ENCODE results near the gene SYT3.
A peak's percentile ranks its signal among the peaks of the same experiment; 100 is the strongest.

Gene SYT3

DNA sequence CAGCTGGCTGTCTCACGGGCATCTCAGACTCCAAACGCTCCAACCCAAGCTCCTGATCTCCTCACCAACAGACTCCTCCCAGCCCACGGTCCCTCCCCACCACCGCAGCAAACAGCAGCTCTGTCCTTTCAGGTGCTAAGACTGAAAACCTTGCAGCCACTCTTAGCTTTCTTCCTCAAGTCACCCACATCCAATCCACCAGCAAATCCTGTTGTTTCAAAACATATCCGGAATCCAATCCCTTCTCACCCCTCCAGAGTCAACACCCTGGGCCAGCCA, 30.4 kb upstream of the SYT3 start:
- no peak overlapping the region for H3K4me3 ChIP-seq (replicated peaks; ENCODE audit: insufficient read depth, low read length)
- no peak for DNase-seq (ENCODE audit: low read depth in 1 of 2, low spot score in 1 of 2)
- peaks cover 23% of the 10 kb centered on the region for H3K27me3 ChIP-seq (ENCODE audit: insufficient read depth, poor library complexity, severe bottlenecking)

DNA sequence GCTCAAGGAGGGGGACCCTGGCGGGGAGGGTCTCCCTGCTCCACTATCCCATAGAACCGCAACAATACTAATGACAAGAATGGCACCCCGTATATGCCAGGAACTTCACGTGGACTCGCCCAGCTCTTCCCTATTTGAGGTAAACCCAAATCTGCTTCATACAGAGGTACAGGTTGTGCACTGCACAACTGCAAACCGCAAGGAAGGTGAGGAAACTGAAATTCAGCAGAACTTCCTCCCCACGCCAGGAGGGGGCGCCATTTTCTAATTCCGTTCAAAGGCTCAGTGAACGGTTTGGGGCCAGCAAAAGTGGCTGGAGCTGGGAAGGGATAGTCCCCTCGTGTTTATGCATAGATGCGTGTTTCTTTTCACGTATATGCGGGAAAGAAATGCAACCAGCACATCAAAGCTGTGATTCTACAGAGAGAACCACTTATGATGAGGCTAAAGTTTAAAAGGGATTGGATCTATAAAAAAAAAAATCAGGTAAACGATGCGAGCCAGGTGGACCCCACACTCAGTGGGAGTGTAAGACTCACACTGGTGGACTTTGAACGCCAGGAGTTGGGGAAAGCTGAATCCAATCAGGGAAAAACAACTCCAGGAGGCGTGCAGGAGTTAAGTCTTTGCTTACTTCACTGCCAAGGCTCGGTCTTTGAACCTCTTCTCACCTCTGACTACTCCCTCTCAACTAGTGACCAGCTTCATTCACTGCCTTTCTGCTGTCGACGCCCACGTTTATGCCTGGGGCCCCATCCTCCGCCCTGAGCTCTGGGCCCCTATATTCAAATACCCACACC, 29.8 kb upstream of the SYT3 start:
- no peak overlapping the region for H3K27ac ChIP-seq (replicated peaks)
- H3K27me3 ChIP-seq (ENCODE audit: insufficient read depth, poor library complexity, severe bottlenecking) = peaks cover 23% of the 10 kb centered on the region
- TF ChIP-seq SPI1 (IDR thresholded peaks at IDR 0.05; ENCODE audit: borderline replicate concordance, low read depth) (no peak), POLR2AphosphoS5 (IDR thresholded peaks at IDR 0.05; ENCODE audit: low read depth) (no peak), GABPA (IDR thresholded peaks at IDR 0.05; ENCODE audit: low read depth) (no peak)
- TF ChIP-seq, protein P1, sequence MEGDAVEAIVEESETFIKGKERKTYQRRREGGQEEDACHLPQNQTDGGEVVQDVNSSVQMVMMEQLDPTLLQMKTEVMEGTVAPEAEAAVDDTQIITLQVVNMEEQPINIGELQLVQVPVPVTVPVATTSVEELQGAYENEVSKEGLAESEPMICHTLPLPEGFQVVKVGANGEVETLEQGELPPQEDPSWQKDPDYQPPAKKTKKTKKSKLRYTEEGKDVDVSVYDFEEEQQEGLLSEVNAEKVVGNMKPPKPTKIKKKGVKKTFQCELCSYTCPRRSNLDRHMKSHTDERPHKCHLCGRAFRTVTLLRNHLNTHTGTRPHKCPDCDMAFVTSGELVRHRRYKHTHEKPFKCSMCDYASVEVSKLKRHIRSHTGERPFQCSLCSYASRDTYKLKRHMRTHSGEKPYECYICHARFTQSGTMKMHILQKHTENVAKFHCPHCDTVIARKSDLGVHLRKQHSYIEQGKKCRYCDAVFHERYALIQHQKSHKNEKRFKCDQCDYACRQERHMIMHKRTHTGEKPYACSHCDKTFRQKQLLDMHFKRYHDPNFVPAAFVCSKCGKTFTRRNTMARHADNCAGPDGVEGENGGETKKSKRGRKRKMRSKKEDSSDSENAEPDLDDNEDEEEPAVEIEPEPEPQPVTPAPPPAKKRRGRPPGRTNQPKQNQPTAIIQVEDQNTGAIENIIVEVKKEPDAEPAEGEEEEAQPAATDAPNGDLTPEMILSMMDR (IDR thresholded peaks at IDR 0.05; ENCODE audit: insufficient read depth, low read length) = peak; percentile 68
- TF ChIP-seq, protein P2, sequence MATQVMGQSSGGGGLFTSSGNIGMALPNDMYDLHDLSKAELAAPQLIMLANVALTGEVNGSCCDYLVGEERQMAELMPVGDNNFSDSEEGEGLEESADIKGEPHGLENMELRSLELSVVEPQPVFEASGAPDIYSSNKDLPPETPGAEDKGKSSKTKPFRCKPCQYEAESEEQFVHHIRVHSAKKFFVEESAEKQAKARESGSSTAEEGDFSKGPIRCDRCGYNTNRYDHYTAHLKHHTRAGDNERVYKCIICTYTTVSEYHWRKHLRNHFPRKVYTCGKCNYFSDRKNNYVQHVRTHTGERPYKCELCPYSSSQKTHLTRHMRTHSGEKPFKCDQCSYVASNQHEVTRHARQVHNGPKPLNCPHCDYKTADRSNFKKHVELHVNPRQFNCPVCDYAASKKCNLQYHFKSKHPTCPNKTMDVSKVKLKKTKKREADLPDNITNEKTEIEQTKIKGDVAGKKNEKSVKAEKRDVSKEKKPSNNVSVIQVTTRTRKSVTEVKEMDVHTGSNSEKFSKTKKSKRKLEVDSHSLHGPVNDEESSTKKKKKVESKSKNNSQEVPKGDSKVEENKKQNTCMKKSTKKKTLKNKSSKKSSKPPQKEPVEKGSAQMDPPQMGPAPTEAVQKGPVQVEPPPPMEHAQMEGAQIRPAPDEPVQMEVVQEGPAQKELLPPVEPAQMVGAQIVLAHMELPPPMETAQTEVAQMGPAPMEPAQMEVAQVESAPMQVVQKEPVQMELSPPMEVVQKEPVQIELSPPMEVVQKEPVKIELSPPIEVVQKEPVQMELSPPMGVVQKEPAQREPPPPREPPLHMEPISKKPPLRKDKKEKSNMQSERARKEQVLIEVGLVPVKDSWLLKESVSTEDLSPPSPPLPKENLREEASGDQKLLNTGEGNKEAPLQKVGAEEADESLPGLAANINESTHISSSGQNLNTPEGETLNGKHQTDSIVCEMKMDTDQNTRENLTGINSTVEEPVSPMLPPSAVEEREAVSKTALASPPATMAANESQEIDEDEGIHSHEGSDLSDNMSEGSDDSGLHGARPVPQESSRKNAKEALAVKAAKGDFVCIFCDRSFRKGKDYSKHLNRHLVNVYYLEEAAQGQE (IDR thresholded peaks at IDR 0.05; ENCODE audit: insufficient replicate concordance, low read depth) = no peak
- no peak overlapping the region for H3K4me3 ChIP-seq (replicated peaks; ENCODE audit: insufficient read depth, low read length)
- peak; percentile 16 to 26 for DNase-seq (ENCODE audit: low read depth in 1 of 2, low spot score in 1 of 2)

More for the DNA sequence above, 30.4 kb upstream of the SYT3 start:
- TF ChIP-seq, protein P1 (IDR thresholded peaks at IDR 0.05; ENCODE audit: insufficient read depth, low read length) = no peak
- TF ChIP-seq SPI1 (IDR thresholded peaks at IDR 0.05; ENCODE audit: borderline replicate concordance, low read depth) = no peak
- no peak for TF ChIP-seq GABPA (IDR thresholded peaks at IDR 0.05; ENCODE audit: low read depth)
- TF ChIP-seq, protein P2 (IDR thresholded peaks at IDR 0.05; ENCODE audit: insufficient replicate concordance, low read depth) = no peak
- TF ChIP-seq POLR2AphosphoS5 (IDR thresholded peaks at IDR 0.05; ENCODE audit: low read depth) = no peak
- H3K27ac ChIP-seq (replicated peaks) = no peak overlapping the region

DNA sequence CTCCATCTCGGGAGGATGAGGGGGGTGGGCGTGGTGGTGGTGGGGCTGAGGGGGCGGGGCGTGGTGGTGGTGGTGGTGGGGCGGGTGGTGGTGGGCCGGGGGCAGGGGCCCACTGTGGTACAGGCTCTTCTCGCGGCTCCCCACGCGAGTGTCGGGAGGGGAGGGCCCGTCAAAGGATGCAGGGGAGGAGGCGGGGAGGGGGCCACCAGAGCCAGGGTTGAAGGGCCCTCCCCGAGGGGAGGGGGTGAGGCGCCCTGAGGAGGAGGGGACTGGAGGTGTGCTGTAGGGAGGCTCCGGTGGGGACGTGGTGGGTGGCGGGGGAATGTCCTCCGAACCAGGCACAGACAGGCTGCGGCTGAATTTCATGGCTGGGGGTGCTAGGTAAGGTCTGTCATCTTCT, 29.2 kb upstream of the SYT3 start:
- Histone ChIP-seq H3K4me3 (replicated peaks; ENCODE audit: insufficient read depth, low read length) (no peak overlapping the region), H3K27me3 (ENCODE audit: insufficient read depth, poor library complexity, severe bottlenecking) (peaks cover 23% of the 10 kb centered on the region), H3K27ac (replicated peaks) (no peak overlapping the region)
- TF ChIP-seq SPI1 (IDR thresholded peaks at IDR 0.05; ENCODE audit: borderline replicate concordance, low read depth) (no peak), GABPA (IDR thresholded peaks at IDR 0.05; ENCODE audit: low read depth) (no peak), POLR2AphosphoS5 (IDR thresholded peaks at IDR 0.05; ENCODE audit: low read depth) (no peak)
- TF ChIP-seq, protein P1 (IDR thresholded peaks at IDR 0.05; ENCODE audit: insufficient read depth, low read length) = no peak
- TF ChIP-seq, protein P2 (IDR thresholded peaks at IDR 0.05; ENCODE audit: insufficient replicate concordance, low read depth) = no peak
- DNase-seq (ENCODE audit: low read depth in 1 of 2, low spot score in 1 of 2) = no peak

Measured in HL-60 (cell line).